NCI-H1436 treated with DMSO at 0.1 percent for 48 hours (cell line): ENCODE data around the gene RNF223.

Source experiments
- DNase-seq: peaks from one replicate; lab custom pipeline; 2025; lab: John Stamatoyannopoulos, UW

RNF223 gene

DNA sequence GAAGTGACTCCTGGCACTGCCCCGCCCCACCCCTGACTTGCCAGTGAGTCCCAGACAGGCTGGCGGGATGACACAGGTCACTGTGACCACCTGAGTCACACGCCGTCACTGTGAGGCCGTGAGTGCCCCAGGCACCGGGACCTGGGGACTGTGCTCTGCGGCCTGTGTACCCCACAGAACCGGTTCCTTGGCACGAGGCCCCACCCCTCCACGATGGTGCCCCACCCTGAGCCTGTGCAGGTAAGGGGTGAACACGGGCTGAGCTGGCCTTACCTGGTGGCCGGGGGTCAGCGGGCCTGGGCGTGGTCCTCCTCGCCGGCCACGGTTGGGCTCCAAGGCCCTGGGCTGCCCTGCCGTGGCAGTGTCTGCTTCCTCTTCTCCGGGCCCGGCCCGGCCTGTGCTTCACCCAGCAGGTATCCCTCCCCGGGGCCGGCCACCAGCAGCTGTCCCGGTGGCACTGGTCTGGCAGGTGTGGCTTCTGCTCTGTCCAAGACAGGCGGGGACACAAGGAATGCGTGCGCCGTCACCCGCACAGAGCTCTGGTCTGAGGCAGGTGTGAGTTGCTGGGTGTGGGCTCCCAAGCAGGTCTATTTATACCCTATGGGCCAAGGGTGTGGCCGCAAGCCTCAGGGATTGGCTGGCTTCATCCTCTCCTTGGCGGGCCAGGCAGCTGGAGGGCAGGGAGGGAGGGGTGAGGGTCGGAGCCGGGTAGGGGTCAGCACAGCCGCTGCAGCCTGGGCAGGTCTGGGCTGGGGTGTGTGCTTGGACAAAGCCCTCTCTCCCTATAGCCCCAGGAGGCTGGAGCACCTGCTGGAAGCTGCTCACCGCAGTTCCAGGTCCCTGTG is at the start of gene RNF223:
RNF223 (minus strand) TSS at position 564 of the 845 bp plus-strand sequence. CDS start 1,740 bp downstream, outside the sequence.
- DNase-seq: no peak

DNA sequence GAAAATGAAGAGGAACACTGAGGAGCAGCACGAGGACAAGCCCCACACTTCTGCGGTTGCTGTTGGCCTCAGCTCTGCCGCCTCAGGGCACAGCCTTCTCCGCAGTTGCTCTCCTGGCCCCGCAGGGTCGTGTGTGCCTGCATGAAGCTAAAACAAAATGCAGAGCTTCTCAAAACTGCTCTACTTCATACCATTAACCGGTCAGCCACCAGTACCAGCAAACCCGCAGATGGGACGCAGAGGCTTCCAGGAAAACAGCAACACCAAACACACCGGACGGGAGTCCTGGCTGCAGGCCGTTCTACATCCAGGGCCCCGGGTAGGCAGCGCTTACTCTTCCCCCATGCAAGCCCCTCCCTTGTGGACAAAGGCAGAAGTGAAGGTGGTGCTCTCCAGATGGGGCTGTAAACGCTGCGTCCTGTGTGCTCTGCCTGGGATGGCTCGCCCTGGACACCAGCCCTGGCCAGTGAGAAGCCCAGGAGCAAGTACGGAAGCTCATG is 48.9 kb upstream of the RNF223 start:
- no peak for DNase-seq

DNA sequence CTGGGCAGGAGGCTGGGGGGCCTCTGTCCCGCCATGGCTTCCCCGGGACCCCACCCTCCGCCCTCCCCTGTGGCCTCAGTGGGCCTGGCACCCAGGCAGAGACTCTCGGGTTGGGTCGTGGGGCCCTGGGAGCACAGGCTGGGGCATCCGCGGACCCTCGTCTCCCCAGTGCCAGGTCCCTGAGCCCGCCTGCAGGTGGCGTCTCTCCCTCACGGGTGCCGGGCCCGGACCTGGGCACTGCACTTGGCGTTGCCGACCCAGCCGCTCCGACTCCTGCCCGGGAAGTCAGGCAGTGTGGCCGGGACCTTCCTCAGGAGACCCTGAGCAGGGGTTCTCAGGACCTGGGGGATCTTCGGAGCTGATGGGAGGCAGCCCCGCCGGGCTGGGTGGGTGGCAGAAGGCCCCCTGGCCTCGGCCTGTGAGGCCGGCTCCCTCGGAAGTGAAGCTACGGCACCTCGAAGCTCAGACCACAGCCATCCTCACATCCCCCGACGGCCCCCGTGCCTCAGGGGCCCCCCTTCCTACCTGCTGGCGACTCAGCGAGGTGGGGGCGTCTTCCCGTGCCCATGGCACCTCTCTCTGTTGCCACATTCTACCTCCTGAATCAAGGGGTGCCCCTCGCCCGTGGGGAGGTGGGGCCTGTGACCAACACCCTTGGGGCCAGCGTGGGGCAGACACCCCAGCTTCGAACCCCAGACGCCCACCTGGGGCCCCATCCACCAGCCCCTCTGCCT is 48.1 kb upstream of the RNF223 start:
- DNase-seq: no peak

DNA sequence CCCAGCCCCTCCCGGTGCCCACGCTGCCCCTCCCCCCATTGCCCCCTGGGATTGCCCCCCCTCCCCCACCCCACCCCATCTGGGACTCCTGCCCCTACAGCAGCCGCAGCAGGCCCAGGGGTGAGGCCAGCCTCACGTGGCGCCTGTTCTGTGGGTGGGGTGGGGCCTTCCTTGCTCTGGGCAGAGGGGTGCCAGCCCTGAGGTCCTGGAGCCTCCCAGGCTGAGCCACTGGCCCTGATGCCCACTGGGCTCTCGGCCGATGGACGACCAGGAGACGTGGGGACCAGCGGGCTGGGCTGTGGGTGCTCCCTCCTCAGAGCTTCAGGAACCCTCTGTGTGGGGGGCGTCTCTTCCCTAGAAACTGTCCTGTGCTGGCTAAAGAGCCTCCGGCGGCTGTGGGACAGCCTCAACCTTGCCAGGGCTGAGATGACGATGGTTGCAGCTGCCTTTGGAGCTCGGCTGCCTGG is 47.5 kb upstream of the RNF223 start:
- no peak for DNase-seq

DNA sequence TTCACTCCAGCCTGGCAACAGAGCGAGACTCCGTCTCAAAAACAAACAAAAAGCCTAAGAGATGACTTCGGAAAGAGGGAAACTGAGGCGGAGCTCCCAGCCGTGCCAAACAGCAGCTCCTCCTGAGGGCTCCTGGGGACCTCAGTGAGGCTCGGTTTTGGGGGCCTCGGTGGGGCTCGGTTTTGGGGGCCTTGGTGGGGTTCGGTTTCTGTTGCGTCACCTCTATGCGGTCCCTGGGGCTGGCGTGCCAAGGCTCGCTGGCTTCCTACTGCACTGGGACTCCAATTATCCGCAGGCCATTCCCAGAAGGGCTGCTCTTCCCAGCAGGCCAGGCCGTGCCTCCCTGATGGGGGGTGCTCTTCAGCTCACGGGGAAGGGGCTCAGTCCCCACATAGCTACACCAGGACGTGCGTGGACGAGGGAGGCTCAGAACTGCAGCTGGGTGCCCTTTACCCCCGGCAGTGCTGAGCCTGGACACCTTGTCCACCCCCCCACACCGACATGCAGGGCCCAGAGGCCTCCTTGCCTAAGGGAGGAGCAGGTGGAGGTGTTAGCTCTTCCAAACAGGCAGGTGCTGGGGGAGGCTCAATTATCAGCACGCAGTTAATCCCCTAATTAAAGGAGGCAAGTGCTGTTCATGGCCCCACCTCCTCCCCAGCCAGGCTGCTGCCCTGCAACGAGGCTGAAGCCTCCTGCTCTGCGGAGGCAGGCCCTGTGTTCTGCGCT is 46.9 kb upstream of the RNF223 start:
- DNase-seq: peak; percentile 72

DNA sequence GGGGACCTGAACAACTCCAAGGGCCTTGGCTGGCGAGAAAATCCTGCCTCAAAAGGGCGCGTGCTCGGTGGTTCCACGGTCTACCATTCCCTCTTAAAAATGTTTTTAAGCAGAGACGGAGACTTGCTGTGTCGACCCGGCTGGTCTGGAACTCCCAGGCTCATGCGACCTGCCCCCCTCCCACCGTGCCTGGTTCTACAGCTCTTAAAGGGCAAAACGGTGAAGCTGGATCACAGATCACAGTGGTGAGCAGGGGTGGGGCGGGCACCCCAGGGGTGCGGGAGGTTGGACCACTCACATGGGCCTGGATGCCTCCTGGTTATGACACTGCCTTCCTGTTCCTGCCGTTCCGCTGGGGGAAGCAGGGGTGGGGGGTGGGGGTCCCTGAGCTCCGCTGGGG is 46.0 kb upstream of the RNF223 start:
- no peak for DNase-seq

DNA sequence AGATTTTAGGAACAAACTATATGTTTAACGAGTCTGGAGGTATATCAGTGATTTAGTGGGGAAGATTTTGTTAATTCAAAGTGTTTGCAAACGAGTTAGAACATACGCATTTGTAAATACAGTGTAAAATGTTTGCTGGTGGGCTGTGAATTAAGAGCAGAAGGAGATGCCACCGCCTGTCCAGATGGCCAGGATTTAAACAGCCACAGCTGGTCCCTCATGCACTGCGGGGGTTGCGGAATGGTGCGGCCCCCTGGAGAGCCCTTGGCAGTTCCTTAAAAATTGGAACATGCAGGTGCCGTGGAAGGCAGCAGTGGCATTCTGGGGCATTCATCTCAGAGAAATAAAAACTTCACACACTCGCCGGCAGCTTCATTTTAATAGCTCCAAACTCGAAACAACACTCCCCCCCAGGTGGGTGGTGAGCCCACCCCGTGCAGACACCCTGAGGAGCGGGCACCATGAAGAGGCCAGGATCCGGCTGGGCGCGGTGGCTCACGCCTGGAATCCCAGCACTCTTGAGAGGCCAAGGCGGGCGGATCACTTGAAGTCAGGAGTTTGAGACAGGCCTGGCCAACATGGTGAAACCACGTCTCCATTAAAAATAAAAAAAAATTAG is 45.3 kb upstream of the RNF223 start:
- no peak for DNase-seq

DNA sequence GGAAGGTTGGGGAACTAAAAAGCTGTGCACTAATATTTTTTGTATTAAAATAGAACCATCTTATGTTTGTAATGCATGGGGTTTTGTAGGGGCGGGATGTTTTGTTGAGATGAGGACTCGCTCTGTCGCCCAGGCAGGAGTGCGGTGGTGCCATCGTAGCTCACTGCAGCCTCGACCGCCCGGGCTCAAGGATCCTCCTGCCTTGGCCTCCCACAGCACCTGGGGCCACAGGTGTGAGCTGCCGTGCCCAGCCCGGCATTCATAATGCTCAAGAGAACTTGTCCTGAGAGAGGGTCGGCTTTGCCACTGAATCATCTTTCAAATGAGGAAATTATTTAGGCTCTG is 44.7 kb upstream of the RNF223 start:
- DNase-seq: no peak

DNA sequence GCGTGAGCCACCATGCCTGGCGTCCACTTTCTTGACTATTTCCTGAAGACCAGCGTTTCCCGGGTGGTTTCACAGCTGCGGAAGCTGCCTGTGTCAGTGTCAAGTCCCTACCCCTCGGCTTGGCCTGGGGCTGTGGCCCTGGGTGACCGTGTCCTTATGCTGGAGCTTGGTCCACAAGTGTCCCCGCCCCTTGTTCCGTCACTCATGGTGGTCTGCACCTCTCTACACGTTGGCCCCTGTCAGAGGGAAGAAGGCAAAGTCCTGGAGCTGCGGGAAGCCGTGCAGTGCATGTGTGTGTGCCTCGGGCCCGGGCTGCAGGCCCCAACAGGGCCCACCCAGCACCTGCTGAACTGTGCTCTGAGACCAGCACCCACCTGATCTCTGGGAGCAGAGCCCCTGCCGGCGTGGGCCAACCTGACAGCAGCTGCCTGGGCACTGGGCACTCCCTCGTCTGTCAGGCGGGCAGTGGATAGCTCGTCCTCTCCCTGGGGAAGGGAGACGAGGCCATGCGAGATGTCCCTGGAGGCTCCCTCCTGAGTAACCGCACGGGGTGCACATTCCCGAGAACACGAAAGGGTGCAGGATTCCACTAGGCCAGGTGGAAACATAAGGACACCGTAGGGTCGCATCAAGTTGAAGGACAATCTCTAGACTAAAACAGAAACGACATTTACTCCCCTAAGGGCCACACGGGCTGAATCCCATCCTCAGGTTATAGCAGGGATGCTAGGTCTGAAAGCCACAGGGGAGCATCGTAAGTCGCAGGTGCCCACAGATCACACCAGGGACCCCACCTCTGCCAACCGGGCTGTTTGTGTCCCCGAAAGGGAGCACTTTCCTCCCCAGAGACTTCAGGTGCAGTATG is 44.1 kb upstream of the RNF223 start:
- no peak for DNase-seq

DNA sequence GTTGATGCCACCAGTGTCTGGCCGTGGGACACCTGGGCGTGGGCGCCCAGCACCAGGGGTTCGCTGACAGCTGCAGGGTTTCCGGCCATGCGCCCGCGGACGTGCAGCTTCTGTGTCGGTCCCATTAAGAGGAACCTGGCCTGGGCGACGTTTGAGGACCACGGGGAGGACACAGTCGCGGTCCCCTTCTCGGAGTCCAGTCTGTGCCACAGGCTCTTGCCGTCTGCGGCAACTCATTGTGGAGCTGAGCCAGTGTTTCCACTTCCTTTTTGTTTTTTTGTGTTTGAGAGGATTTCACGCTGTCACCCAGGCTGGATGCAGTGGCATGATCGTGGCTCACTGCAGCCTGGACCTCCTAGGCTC is 43.3 kb upstream of the RNF223 start:
- no peak for DNase-seq

DNA sequence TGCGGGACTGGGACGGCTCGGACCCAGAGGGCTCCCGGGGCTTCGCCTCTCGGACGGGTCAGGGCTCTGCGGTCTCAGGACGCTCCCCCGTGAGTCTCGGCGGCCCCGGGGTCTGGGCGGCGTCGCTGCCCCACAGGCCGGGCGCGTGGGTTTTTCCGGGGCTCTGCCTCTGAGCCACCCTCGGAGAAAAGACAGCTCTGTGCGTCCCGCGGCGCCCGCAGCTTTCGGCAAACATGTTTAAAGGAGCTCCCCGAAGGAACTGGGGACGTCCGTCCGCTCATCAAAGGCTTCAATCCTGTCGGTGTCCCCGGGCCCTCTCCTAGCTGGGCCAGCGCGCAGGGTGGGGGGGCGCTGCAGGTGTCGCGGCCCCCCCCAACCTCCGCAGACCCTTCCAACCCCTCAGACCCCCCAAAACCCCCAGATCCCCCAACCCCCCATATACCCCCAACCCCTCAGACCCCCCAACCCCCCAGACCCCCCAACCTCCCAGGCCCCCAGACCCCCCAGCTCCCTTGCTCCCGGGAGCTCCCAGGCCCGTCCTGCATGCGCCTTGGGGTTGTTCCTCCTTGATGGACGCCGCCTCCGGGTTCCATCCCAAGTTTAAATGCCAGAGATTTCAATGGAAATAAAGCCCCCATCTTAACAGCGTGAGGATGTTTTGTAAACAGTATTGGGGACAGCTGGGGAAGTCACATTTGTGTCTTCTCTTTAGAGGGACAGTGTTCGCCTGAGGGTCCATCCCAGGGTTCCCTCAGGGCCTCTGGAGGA is 42.8 kb upstream of the RNF223 start:
- no peak for DNase-seq

DNA sequence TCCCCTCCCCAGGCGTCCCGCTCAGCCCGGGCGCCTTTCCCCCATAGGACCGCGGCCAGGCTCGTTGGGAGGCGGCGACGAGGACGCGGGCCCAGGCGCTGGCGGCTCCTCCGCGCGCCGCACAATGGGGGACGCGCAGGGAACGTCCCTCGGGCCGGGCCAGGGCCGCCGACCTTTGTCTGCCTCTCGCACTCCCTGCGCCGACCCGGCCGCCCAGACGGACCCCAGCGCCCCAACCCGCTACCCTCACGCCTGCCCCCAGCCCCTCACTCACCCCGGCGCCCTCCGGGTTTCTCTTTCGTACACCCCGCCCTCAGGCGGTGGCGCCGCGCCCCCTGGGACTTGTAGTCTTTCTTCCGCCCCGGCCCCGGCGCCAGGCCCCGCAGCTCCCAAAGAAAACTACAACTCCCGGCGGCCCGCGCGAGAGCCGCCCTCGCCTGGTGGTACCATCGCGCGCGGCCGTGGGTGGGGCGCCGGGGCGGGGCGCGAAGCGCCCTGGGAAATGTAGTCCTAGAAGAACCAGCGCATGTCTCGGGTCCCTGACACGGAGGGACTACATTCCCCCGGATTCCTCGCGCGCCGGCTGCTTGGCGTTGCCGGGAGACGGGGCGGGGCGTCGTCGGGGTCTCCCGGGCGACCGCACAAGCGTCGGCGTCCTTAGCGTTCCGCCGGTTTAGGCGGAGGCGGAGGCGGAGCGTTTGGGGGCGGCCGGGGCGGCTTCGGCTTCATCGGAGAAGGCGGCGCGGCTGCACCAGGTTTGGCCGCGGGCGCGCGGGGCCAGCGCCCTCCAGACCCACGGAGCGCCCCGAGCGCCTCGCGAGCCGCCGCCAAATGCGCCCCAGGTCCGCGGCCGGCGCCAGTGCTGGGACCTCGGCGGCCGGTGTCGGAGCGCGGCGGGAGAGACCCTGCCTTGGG is 41.9 kb upstream of the RNF223 start, which contains the start of gene C1orf159:
C1orf159 (minus strand) TSS at position 304 of the 915 bp plus-strand sequence. CDS start 24,546 bp downstream, outside the sequence.
- DNase-seq: peak; percentile 94

DNA sequence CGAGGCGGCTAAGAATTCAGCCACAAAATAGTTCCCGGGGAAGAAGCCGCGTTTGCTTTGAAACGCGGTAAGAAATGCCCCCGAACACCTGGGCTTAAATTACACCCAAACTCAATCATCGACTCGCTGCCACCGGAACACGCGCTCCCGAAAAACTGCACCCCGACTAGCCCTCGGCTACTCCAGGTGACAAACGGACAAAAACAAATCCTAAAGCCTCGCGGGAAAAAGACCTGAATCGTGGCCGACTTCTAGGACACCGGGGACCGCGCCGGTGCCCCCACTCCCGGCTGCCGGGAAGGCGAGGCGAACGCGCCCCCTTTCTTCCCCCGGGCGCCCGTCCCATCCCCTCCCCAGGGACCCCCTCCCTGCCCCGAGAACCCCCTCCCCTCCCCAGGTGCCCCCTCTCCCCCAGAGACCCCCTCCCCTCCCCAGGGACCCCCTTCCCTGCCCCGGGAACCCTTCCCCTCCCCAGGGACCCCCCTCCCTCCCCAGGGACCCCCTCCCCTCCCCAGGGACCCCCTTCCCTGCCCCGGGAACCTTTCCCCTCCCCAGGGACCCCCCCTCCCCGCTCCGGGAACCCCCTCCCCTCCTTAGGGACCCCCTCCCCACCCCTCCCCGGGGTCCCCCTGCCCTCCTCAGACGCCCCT is 41.2 kb upstream of the RNF223 start:
- no peak for DNase-seq

DNA sequence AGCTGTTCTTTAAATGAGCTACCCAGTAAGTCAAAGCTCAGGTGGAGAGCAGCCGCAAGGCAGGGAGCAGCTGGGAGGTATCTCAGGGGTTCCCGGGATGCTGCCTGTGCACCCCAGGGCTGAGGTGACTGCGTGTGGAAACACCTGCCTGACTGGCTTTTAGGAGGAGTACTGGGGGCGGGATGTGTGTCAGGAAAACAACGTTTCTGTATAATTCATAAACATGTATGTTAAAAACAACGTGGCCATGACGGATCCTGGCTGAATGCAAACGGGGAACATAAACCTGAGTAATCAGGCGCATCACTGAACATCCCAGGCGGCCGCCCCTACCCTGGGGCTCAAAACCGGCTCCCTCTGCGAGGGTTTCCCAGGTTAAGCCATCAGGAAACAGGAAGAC is 40.3 kb upstream of the RNF223 start:
- DNase-seq: no peak

DNA sequence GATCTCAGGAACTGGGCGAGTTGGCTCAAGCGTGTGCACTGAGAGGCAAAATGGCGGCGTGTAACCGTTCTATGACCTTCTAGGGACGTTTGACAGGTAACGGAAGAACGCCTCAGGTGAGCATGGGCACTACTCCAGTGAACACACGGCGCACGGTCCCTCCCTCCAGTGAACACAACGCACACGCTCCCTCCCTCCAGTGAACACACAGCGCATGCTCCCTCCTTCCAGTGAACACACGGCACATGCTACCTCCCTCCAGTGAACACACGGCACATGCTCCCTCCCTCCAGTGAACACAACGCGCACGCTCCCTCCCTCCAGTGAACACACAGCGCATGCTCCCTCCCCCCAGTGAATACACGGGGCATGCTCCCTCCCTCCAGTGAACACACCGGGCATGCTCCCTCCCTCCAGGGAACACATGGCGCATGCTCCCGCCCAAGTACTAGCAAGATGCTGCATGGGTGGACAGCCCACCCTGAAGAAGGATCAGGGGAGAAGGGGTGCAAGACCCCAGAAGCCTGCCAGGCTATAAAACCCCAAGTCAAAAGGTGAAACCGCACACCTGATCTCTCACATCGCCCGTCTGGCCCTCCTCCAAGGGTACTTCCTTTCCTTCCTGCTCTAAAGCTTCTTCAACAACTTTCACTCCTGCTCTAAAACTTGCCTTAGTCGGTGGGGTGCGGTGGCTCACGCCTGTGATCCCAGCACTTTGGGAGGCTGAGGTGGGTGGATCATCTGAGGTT is 38.3 kb upstream of the RNF223 start:
- no peak for DNase-seq

DNA sequence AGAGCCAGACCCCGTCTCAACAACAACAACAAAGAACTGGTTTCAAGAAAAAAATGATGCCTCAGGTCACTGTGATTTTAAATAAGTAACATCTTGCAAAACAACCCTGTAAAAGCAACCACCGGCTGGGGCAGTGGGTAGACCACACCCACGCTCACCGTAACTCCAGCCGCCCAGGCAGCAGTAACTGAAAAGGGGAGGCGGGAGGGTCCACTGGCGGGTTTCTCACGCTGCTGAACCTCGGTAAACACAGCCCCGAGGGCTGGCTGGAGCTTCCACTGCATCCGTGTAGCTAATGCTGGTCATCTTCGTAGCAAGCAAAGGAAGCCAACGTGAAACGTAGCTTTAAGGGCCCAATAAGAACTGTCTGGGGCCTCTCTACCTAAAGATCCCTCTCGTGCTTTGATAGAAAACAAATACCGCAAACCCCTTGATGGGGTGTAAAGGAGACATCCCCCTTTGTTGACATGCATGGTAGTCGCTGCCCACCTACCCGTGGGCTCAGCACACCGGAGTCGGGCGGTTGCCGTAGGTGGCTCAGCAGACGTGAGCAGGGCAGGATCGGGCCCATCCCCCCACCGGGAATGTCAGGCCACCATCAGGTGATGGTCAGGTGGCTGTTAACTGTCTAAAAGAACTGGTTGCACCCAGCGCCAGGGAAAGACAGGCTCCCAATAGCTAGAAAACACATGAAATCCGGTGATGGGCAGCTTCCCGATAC is 37.6 kb upstream of the RNF223 start:
- DNase-seq: no peak

DNA sequence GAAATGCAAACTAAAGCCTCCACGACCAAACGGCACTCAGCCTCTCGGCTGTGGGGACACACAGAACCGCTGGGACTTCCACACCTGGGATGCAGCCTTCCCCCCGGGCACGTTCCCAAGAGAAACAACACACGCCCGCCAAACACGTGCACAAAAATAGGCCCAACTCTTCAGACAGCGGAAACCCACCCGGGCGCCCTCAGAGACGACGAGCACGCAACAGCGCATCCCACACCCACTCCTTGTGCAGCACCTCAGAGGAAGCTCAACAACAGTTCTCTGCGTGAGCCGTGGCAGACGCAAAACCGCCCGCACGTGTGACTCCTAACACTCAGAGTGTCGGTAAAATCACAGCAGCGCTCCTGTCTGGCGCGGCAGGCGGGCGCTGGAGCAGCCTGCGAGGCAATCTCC is 36.5 kb upstream of the RNF223 start:
- no peak for DNase-seq
